Transverse colon (tissue), 4 donors: ENCODE results near the gene MSL2. TPM values are rescaled to one million over a fixed set of nuclear protein-coding genes. Genes with fewer than 3 reads are reported as not detected.

ENCODE experiments used
- DNase-seq: peaks from one replicate; pipeline ENCODE4 v3.0.0-alpha.2; 2019
- H3K27ac ChIP-seq, 4 donors: fragments of 200-600 bp; sonication (generic); 2 replicates each; pipeline ENCODE4 v1.5.1; 2016 to 2018; ENCODE audit warnings: inconsistent platforms in 4 of 4
- H3K27me3 ChIP-seq: fragments of 200-600 bp; sonication (generic); 2 replicates; pipeline ENCODE4 v1.5.1; 2017; ENCODE audit warnings: inconsistent platforms
- H3K36me3 ChIP-seq, 4 donors: fragments of 200-600 bp; sonication (generic); 2 replicates each; pipeline ENCODE4 v1.5.1; 2017 to 2019; ENCODE audit warnings: inconsistent platforms in 4 of 4
- H3K4me1 ChIP-seq, 4 donors: fragments of 200-600 bp; sonication (generic); 2 replicates each; pipeline ENCODE4 v1.5.1; 2017 to 2020; ENCODE audit warnings: inconsistent platforms in 4 of 4
- H3K4me3 ChIP-seq, 4 donors: fragments of 200-600 bp; sonication (generic); 1 replicate in 1 of 4; 2 replicates in 3 of 4; pipeline versions ENCODE4 v1.5.1 to v1.6.1; 2017 to 2019; ENCODE audit warnings: inconsistent platforms in 4 of 4
- H3K9me3 ChIP-seq, 2 donors: fragments of 200-600 bp; sonication (generic); 2 replicates each; pipeline ENCODE4 v1.5.1; 2017 to 2019; ENCODE audit warnings: inconsistent platforms in 2 of 2
- EP300 ChIP-seq: sonication (generic); formaldehyde crosslinking; IDR thresholded peaks from one replicate; pipeline ENCODE4 v1.6.1; 2017; ENCODE audit warnings: antibody characterized with exemption, low read depth
- POLR2A ChIP-seq: fragments of 450-650 bp; IDR thresholded peaks from one replicate; pipeline ENCODE4 v1.6.1; 2016; ENCODE audit warnings: antibody characterized with exemption, mild to moderate bottlenecking, moderate library complexity
- POLR2AphosphoS5 ChIP-seq, 3 donors: sonication (generic); formaldehyde crosslinking; IDR thresholded peaks; one replicate each; pipeline ENCODE4 v1.6.1; 2016; ENCODE audit warnings: antibody characterized with exemption in 3 of 3
- WGBS, 2 donors: methylation state at CpG; one replicate each; pipeline ENCODE4 v1.1.5; 2018; ENCODE audit warnings: low coverage in 1 of 2; 5-methylcytosine and 5-hydroxymethylcytosine counted together
- in situ Hi-C, 4 donors: fragments of 200-750 bp; cut with MboI; loops; one replicate each; pipeline versions ENCODE4 v1.15.0 to v1.15.1; 2017; ENCODE audit warnings: low sequenced_read_pairs in 3 of 4, low pct_ligation_motif_present in 1 of 4, low pct_unique_long_range_greater_than_20kb in 1 of 4
- intact Hi-C: fragments of 100-400 bp; cut with DNase I; formaldehyde crosslinking; loops from one replicate; pipeline ENCODE4 v1.15.1; 2023; ENCODE audit warnings: low total_unique reads
- total RNA-seq, 4 donors: library from RNA; depleted of rRNA; stranded (reverse); fragments of >200 nt; gene quantifications; one replicate each; pipeline ENCODE4 v1.1.0, GENCODE V29; 2016
- TF ChIP-seq, protein P1 (sequence below), 5 experiments: fragments of 200-600 bp in 3 of 5; fragments of 450-650 bp in 2 of 5; sonication (generic) in 3 of 5; IDR thresholded peaks; 1 replicate in 2 of 5; 2 replicates in 3 of 5; pipeline ENCODE4 v1.5.1; 2016 to 2017; ENCODE audit warnings: antibody characterized with exemption in 5 of 5, inconsistent platforms in 3 of 5, mild to moderate bottlenecking in 2 of 5, moderate library complexity in 1 of 5

MSL2 gene
- total RNA-seq, 4 donors from 2014 or later, result 18.2 to 42.7 (median 31.7) TPM

DNA sequence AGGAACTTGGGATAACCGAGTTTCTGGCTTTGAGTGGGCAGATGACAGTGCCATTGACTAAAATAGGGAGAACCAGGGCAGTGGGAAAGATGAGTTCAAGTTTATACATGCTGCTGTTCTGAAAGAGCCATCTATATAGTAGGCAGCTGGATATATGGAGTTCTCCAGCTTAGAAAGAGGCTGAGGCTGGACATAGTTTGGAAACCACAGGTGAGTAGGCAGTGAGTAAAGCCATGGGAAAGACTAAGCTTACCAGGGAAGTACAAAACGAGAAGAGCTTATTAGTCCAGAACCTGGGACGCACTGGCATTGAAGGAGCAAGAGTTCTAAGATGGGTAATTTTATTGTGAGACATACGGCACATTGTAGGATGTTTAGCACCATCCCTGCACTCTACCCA is 54.2 kb downstream of the MSL2 start:
- TF ChIP-seq, protein P1, sequence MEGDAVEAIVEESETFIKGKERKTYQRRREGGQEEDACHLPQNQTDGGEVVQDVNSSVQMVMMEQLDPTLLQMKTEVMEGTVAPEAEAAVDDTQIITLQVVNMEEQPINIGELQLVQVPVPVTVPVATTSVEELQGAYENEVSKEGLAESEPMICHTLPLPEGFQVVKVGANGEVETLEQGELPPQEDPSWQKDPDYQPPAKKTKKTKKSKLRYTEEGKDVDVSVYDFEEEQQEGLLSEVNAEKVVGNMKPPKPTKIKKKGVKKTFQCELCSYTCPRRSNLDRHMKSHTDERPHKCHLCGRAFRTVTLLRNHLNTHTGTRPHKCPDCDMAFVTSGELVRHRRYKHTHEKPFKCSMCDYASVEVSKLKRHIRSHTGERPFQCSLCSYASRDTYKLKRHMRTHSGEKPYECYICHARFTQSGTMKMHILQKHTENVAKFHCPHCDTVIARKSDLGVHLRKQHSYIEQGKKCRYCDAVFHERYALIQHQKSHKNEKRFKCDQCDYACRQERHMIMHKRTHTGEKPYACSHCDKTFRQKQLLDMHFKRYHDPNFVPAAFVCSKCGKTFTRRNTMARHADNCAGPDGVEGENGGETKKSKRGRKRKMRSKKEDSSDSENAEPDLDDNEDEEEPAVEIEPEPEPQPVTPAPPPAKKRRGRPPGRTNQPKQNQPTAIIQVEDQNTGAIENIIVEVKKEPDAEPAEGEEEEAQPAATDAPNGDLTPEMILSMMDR (IDR thresholded peaks at IDR 0.05), result no peak
- no peak for TF ChIP-seq POLR2A
- TF ChIP-seq POLR2AphosphoS5 (IDR thresholded peaks at IDR 0.05), result no peak
- no peak for TF ChIP-seq EP300
- in situ Hi-C loops, result no loop called here
- no peak for DNase-seq
- no peak overlapping the region for H3K4me3 ChIP-seq
- no peaks in the 10 kb centered on the region for H3K36me3 ChIP-seq
- 86 to 93% methylated on average over 1 to 4 of the region's 4 CpGs for WGBS, 2 donors
- H3K27me3 ChIP-seq, result no peaks in the 10 kb centered on the region
- no peaks in the 10 kb centered on the region for H3K9me3 ChIP-seq
- H3K4me1 ChIP-seq, result peaks cover 0 to 6% (median 3%) of the 10 kb centered on the region in 4 donors
- peak overlapping the region in 2 of 4 donors; percentile 8 to 27 for H3K27ac ChIP-seq
- intact Hi-C loops, result loop anchor here (5.0 kb wide), 1 partner anchor 1810 kb away; no protein-coding TSS in a partner anchor

DNA sequence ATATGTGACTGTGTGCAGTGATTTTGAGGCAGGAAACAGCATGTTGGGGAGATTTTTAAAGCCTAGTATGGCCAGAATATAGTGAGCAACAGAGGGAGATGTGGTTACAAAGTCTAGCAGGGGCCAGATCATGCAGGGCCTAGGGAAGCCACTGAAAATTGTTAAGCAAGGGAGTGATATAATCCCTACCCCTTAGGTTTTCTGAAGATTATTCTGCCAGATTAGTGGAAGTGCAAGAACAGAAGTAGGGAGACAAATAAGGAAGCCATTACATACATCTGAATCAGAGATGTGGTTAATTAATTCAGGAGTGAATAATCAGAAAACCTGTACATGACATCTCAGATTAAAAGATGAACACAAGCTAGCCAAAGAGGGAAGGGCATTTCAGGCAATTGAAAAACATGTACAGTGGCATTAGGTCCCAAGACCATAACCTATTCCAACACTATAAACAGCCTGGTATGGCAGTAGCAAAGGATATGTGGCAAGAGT is 54.8 kb downstream of the MSL2 start:
- Histone ChIP-seq H3K27me3 (no peaks in the 10 kb centered on the region), H3K27ac (peak overlapping the region in 1 of 4 donors; percentile 27), H3K4me3 (no peak overlapping the region), H3K9me3 (no peaks in the 10 kb centered on the region), H3K4me1 (peaks cover 0 to 6% (median 3%) of the 10 kb centered on the region in 4 donors), H3K36me3 (no peaks in the 10 kb centered on the region)
- intact Hi-C loops (loop anchor here (5.0 kb wide), 1 partner anchor 1809 kb away; no protein-coding TSS in a partner anchor), in situ Hi-C loops (no loop called here)
- DNase-seq, result no peak
- TF ChIP-seq, protein P1 (IDR thresholded peaks at IDR 0.05), result no peak
- TF ChIP-seq POLR2A (no peak), EP300 (no peak), POLR2AphosphoS5 (IDR thresholded peaks at IDR 0.05) (no peak)

DNA sequence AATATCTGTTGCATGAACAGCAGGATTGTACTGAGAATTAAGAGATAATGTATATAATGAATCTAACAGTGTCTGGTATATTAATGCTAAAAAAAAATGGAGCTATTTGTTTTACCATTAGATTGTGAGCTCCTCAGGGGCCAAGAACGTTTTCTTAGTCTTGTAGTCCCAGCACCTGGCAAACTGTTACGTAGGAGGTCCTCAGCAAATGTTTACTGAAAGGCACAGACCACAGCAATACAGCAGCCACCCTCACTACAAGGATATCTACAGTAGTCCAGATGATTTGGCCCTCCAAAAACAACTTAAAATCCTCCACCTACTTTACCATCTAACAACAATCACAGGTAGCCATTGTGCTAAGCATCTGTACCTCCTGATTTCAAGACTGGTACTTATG is 59.7 kb downstream of the MSL2 start:
- H3K4me1 ChIP-seq, result no peaks in the 10 kb centered on the region
- no peaks in the 10 kb centered on the region for H3K27me3 ChIP-seq
- no peak overlapping the region for H3K27ac ChIP-seq
- whole genome bisulfite sequencing, 2 donors, result 59 to 72% methylated on average over 2 of the region's 2 CpGs
- DNase-seq, result no peak
- intact Hi-C loops (no loop called here), in situ Hi-C loops (no loop called here)
- no peaks in the 10 kb centered on the region for H3K9me3 ChIP-seq
- TF ChIP-seq POLR2AphosphoS5 (IDR thresholded peaks at IDR 0.05) (no peak), EP300 (no peak), POLR2A (no peak)
- TF ChIP-seq, protein P1 (IDR thresholded peaks at IDR 0.05), result no peak
- no peak overlapping the region for H3K4me3 ChIP-seq
- H3K36me3 ChIP-seq, result no peaks in the 10 kb centered on the region

DNA sequence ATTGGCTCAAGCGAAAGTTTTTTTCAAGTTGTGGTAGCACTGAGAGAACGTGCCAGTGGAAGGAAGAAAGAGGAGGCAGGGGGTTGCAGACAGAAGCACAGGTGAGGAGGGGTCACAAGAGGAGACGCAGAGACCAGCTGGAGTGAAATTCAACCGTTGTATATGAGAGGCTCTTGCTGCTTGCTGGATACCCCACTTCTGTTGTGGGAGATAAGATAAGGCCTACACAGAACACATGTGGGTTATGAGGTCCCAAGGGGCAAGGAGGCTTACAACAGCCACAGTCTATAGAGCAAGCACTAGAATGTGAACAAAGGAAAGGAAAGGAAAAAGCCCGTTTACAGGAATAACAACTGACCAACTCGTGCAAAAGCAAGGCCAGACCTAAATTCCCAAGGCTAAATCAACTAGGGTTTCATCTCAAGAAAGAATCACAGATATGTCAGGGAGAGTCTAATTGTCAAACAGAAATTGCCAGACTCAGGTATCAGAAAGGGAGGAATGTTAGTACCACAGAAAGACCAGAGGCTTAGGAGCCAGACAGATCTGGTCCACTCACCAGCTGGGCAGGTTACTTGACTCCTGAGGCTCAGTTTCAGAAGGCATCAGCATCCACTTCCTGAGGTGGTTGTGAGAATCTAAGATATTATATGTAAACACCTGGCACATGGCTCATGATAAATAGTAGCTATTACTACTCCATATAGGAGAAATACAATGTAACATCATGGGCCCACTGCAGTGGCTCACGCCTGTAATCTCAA is 60.9 kb downstream of the MSL2 start:
- Histone ChIP-seq H3K4me1 (no peaks in the 10 kb centered on the region), H3K9me3 (no peaks in the 10 kb centered on the region), H3K27me3 (no peaks in the 10 kb centered on the region), H3K36me3 (no peaks in the 10 kb centered on the region), H3K27ac (no peak overlapping the region), H3K4me3 (no peak overlapping the region)
- 70% methylated on average over 4 to 7 of the region's 7 CpGs for WGBS, 2 donors
- no peak for TF ChIP-seq EP300
- TF ChIP-seq POLR2A, result no peak
- TF ChIP-seq, protein P1 (IDR thresholded peaks at IDR 0.05), result no peak
- TF ChIP-seq POLR2AphosphoS5 (IDR thresholded peaks at IDR 0.05), result no peak
- DNase-seq, result no peak
- intact Hi-C loops (no loop called here), in situ Hi-C loops (no loop called here)
